ENCODE results near the gene TYMS.
"Not testable (repeated sequence)": the region's sequence is repeated elsewhere in the genome, so short reads cannot be mapped to it uniquely, and the experiment has no call there.

Gene TYMS

GRCh38 chr18:678482-679182 lies 21.2 kb downstream of the TYMS start:
- DNase-seq, result no peak

- DNase-seq, result no peak
These were observed 22.1 kb downstream of the TYMS start for GRCh38 chr18:679516-679915.

GRCh38 chr18:680392-680791 lies 22.9 kb downstream of the TYMS start:
- no peak for DNase-seq

GRCh38 chr18:681985-682384 lies 24.5 kb downstream of the TYMS start:
- DNase-seq, result no peak

- DNase-seq, result not testable (repeated sequence)
These were observed 25.0 kb downstream of the TYMS start for GRCh38 chr18:682416-682815.

GRCh38 chr18:682833-683232 lies 25.4 kb downstream of the TYMS start:
- DNase-seq, result no peak

GRCh38 chr18:683531-683930 lies 26.1 kb downstream of the TYMS start:
- no peak for DNase-seq

GRCh38 chr18:685438-685837 lies 28.0 kb downstream of the TYMS start:
- DNase-seq, result no peak

GRCh38 chr18:686339-687111 lies 29.1 kb downstream of the TYMS start:
- DNase-seq, result no peak

GRCh38 chr18:688323-688722 lies 30.9 kb downstream of the TYMS start:
- DNase-seq, result no peak

- DNase-seq, result no peak
These were observed 35.4 kb downstream of the TYMS start for GRCh38 chr18:692824-693223.

- no peak for DNase-seq
These were observed 36.2 kb downstream of the TYMS start for GRCh38 chr18:693466-694187.

GRCh38 chr18:697012-697411 lies 39.6 kb downstream of the TYMS start:
- DNase-seq, result no peak

GRCh38 chr18:697800-698199 lies 40.3 kb downstream of the TYMS start:
- no peak for DNase-seq

- no peak for DNase-seq
These were observed 45.9 kb downstream of the TYMS start for GRCh38 chr18:703213-703967.

- no peak for DNase-seq
These were observed 49.0 kb downstream of the TYMS start for GRCh38 chr18:706405-706804.

GRCh38 chr18:708096-708495 lies 50.6 kb downstream of the TYMS start:
- no peak for DNase-seq

- DNase-seq, result no peak
These were observed 52.3 kb downstream of the TYMS start for GRCh38 chr18:709771-710170.

GRCh38 chr18:710418-711300 lies 53.2 kb downstream of the TYMS start:
- DNase-seq, result no peak

- no peak for DNase-seq
These were observed 53.8 kb downstream of the TYMS start for GRCh38 chr18:711310-711656.

GRCh38 chr18:711657-712400 lies 54.4 kb downstream of the TYMS start:
- peak; percentile 13 to 25 for DNase-seq

All from SHP77 (cell line).